Endothelial cell (in vitro differentiated cells): ENCODE measurements around the gene PPP1R3C. TPM values are rescaled to one million over a fixed set of nuclear protein-coding genes. Genes with fewer than 3 reads are reported as not detected.
A peak's percentile ranks its signal among the peaks of the same experiment; 100 is the strongest.

Source experiments
- DNase-seq: peaks from one replicate; pipeline ENCODE4 v3.0.0; 2021; ENCODE audit warnings: low spot score
- H3K27ac Mint-ChIP-seq: one replicate; pipeline ENCODE4 v1.8.0; 2021; ENCODE audit warnings: mixed read lengths, inconsistent platforms; ENCODE audit not compliant: unreplicated experiment
- H3K27me3 Mint-ChIP-seq: one replicate; pipeline ENCODE4 v1.8.0; 2021; ENCODE audit warnings: mild to moderate bottlenecking, moderate library complexity, mixed read lengths, inconsistent platforms; ENCODE audit not compliant: unreplicated experiment
- H3K36me3 Mint-ChIP-seq: one replicate; pipeline ENCODE4 v1.8.0; 2021; ENCODE audit warnings: mild to moderate bottlenecking, low read depth, mixed read lengths, inconsistent platforms; ENCODE audit not compliant: unreplicated experiment
- H3K4me1 Mint-ChIP-seq: one replicate; pipeline ENCODE4 v1.8.0; 2021; ENCODE audit warnings: mild to moderate bottlenecking, mixed read lengths, inconsistent platforms; ENCODE audit not compliant: unreplicated experiment
- H3K4me3 Mint-ChIP-seq: one replicate; pipeline ENCODE4 v1.8.0; 2021; ENCODE audit warnings: mild to moderate bottlenecking, mixed read lengths, inconsistent platforms; ENCODE audit not compliant: unreplicated experiment
- H3K9me3 Mint-ChIP-seq: one replicate; pipeline ENCODE4 v1.8.0; 2021; ENCODE audit warnings: mixed read lengths, inconsistent platforms; ENCODE audit not compliant: unreplicated experiment
- CTCF ChIP-seq: fragments of 200-600 bp; sonication (generic); IDR thresholded peaks from one replicate; pipeline ENCODE4 v1.5.0; 2021; ENCODE audit warnings: antibody characterized with exemption; ENCODE audit not compliant: unreplicated experiment
- long read RNA-seq: library from polyadenylated mRNA; unstranded; transcript quantifications from one replicate; pipeline ENCODE4 v2.0.0, GENCODE V29; 2020; ENCODE audit not compliant: unreplicated experiment
- total RNA-seq: library from RNA; stranded (reverse); fragmentation: NEBNext Ultra II Directional; extraction: Animal tissue kit (Norgen Biotek cat#: 25700); gene quantifications from one replicate; pipeline ENCODE4 v1.2.1, GENCODE V29; 2021; ENCODE audit not compliant: unreplicated experiment

Gene PPP1R3C
- 0.31 TPM for total RNA-seq
- long read RNA-seq, result 0 reads

DNA sequence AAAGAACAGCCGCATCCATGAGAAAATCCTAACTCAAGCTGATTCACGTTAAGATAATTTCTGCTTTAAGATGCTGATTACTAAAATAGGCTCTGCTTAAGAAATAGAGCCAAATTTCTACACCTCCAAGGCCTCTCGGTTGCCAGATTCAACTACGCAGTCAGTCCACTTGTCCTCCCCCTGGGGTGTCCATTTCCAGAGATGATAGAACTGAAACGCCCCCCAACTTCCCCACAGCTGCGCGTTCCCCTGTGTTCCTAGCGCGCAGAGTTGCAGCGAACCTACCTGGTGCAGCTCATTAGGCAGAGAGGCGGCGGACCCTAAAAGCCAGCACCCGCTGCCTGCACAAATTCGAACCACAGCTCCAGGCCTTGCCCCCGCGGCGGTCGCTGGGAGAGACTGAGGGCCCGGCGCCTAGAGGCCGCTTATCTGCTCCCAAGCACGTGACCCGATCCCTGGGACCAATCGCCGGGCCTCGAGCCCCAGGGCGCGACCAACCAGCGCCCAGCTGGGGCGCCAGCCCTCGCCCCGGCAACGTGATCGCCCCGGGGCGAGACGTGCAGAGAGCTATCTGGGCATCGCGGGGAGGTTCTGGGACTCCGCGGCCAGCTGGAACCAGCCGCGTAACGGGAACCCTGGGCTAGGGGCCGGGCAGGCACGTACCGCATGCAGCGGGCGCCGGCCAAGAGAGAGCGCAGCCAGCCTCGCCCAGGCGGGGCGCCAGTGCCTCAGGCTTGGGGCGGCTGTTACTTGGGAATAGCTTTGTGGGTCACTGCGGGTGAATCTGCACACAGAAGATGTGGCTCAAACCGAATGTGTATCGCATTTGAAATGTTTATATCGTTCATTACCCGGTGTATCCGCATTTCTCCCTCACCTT is at the start of gene PPP1R3C:
PPP1R3C (minus strand) TSS at position 401 of the 880 bp plus-strand sequence; CDS start at position 299, 102 bp downstream.
- H3K36me3 Mint-ChIP-seq, result no peaks in the 10 kb centered on the region
- no peaks in the 10 kb centered on the region for H3K9me3 Mint-ChIP-seq
- H3K4me3 Mint-ChIP-seq, result peak within 1 kb of the TSS; percentile 77
- DNase-seq, result peak; percentile 58
- peaks cover 4% of the 10 kb centered on the region for H3K4me1 Mint-ChIP-seq
- no peak within 1 kb of the TSS for H3K27ac Mint-ChIP-seq
- no peaks in the 10 kb centered on the region for H3K27me3 Mint-ChIP-seq
- no peak for TF ChIP-seq CTCF

DNA sequence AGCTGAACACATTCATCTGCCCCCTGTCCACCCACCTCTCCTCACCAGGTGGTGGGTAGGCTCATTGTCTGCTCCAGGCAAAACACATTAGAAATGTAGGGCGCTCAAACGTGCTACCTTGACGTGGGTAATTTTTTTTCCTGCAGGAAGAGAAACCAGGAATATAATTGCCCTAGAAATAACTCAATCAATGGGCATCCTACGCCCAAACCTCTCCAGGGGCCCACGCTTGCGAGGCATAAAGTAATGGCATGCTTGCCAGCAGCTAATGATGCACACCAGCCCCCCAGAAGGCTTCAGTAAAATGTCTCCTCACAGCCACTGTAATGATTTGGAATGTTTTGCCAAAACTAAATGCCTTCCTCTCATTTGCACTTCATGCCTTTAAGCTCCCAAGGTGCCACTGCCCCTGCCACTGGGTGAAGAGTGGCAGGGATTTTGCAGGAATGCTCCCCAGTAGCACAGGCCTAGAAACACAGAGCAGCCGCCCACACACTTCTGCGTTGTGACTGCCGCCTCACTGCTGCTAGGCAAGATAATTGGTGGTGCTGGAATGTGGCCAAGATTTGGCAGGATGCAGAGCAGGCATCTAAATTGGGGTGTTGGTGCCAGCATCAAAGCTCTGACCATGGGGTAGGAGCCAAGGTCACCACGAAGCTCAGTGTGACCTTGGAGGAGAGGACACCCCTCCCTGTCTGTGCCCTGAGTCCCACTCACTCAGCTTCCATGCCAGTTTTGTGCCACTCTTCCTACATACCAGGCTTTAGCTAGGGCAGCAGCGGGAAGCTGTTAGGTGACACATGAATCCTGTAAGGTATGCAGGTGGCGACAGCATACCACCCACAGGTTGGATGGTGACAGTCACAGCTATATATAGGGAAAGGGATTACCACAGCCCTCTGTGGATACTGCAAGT is 48.7 kb upstream of the PPP1R3C start:
- no peaks in the 10 kb centered on the region for H3K9me3 Mint-ChIP-seq
- H3K4me3 Mint-ChIP-seq, result no peak overlapping the region
- no peaks in the 10 kb centered on the region for H3K27me3 Mint-ChIP-seq
- no peak overlapping the region for H3K27ac Mint-ChIP-seq
- TF ChIP-seq CTCF, result no peak
- H3K36me3 Mint-ChIP-seq, result no peaks in the 10 kb centered on the region
- no peaks in the 10 kb centered on the region for H3K4me1 Mint-ChIP-seq
- DNase-seq, result no peak

- DNase-seq, result no peak
- H3K36me3 Mint-ChIP-seq, result no peaks in the 10 kb centered on the region
- no peaks in the 10 kb centered on the region for H3K4me1 Mint-ChIP-seq
- TF ChIP-seq CTCF, result no peak
- H3K4me3 Mint-ChIP-seq, result no peak overlapping the region
- H3K27me3 Mint-ChIP-seq, result no peaks in the 10 kb centered on the region
- H3K27ac Mint-ChIP-seq, result no peak overlapping the region
- H3K9me3 Mint-ChIP-seq, result no peaks in the 10 kb centered on the region
Measured at GRCh38 chr10:91680487-91680886, 47.6 kb upstream of the PPP1R3C start.

GRCh38 chr10:91679296-91679695 is 46.4 kb upstream of the PPP1R3C start:
- Mint-ChIP-seq H3K27me3 (no peaks in the 10 kb centered on the region), H3K36me3 (no peaks in the 10 kb centered on the region), H3K9me3 (no peaks in the 10 kb centered on the region), H3K27ac (no peak overlapping the region), H3K4me1 (no peaks in the 10 kb centered on the region), H3K4me3 (no peak overlapping the region)
- no peak for TF ChIP-seq CTCF
- no peak for DNase-seq
